SJSA1 (cell line): ENCODE results near the gene LMOD2. TPM values are rescaled to one million over a fixed set of nuclear protein-coding genes. Genes with fewer than 3 reads are reported as not detected.

Experiments used
- DNase-seq, 2 experiments: peaks; one replicate each; pipeline ENCODE4 v3.0.0-alpha.2; 2015 to 2020; ENCODE audit warnings: low spot score in 2 of 2, low read depth in 1 of 2
- H3K27ac ChIP-seq: fragments of 250-450 bp; sonication (Bioruptor Pico); 2 replicates; pipeline ENCODE4 v1.5.1; 2020; ENCODE audit warnings: mild to moderate bottlenecking, moderate library complexity
- H3K27me3 ChIP-seq: fragments of 250-450 bp; sonication (Bioruptor Pico); replicated peaks from 2 replicates; pipeline ENCODE4 v1.5.1; 2020; ENCODE audit warnings: mild to moderate bottlenecking, moderate library complexity
- H3K36me3 ChIP-seq: fragments of 250-450 bp; sonication (Bioruptor Pico); 2 replicates; pipeline ENCODE4 v1.5.1; 2020; ENCODE audit warnings: mild to moderate bottlenecking
- H3K4me1 ChIP-seq: fragments of 250-450 bp; sonication (Bioruptor Pico); replicated peaks from 2 replicates; pipeline ENCODE4 v1.6.1; 2021; ENCODE audit warnings: mild to moderate bottlenecking
- H3K4me3 ChIP-seq: fragments of 250-450 bp; sonication (Bioruptor Pico); 2 replicates; pipeline ENCODE4 v1.5.1; 2020; ENCODE audit warnings: mild to moderate bottlenecking
- H3K9me3 ChIP-seq: fragments of 250-450 bp; sonication (Bioruptor Pico); replicated peaks from 2 replicates; pipeline ENCODE4 v1.5.1; 2020; ENCODE audit warnings: mild to moderate bottlenecking
- total RNA-seq: library from RNA; depleted of rRNA; stranded (reverse); fragments of >200 nt; shearing (Covaris generic); gene quantifications from 2 replicates; pipeline ENCODE4 v1.2.3, GENCODE V29; 2014; rRNA removed

LMOD2 gene
- total RNA-seq, 1 experiment from 2014 or later, result not detected

GRCh38 chr7:123689250-123689649 is 33.6 kb downstream of the LMOD2 start:
- H3K4me3 ChIP-seq, result no peak overlapping the region

DNA sequence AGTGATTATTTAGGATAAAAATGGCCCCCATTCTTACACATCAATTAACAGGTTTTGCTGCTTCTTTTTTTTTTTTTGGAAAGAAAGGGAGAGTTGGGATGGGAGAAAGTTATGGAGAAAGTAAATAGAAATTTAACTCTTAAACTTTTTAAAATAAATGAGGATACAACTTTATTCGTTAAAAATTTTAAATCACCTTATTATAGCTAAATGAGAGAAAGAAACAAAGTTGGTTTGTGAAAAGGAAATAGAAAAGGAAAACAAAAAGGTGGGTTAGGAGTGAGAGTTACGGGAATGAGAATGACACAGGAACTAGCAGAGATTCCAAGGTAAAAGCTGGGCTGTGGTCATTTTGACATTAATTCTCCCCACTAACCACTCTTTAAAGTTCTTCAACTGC is 34.9 kb downstream of the LMOD2 start:
- H3K4me3 ChIP-seq, result no peak overlapping the region
- H3K27ac ChIP-seq, result no peak overlapping the region
- no peaks in the 10 kb centered on the region for H3K4me1 ChIP-seq
- H3K27me3 ChIP-seq, result no peaks in the 10 kb centered on the region
- no peaks in the 10 kb centered on the region for H3K9me3 ChIP-seq
- H3K36me3 ChIP-seq, result peaks cover 38% of the 10 kb centered on the region
- no peak for DNase-seq

More at GRCh38 chr7:123689250-123689649, 33.6 kb downstream of the LMOD2 start:
- Histone ChIP-seq H3K4me1 (no peaks in the 10 kb centered on the region), H3K27ac (no peak overlapping the region), H3K27me3 (no peaks in the 10 kb centered on the region), H3K9me3 (no peaks in the 10 kb centered on the region), H3K36me3 (peaks cover 38% of the 10 kb centered on the region)
- DNase-seq, result no peak

DNA sequence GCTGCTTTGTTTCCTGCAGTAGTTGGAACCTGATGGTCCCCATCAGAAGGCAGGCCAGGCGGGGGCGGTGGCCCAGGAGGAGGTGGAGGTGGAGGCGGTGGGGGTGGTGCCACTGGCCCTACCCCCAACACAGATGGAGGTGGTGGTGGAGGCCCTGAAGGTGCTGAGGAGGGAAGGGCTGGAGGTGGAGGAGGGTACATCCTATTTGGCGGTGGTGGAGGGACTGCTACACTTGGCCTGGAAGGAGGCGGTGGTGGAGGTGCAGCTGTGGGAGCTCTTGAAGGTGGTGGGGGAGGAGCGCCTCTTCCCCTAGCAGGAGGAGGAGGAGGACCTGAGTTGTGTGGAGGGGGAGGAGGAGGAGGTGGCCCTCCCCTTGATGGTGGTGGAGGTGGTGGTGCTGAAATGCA is 36.8 kb downstream of the LMOD2 start:
- no peak overlapping the region for H3K27ac ChIP-seq
- no peak for DNase-seq
- H3K27me3 ChIP-seq, result no peaks in the 10 kb centered on the region
- peaks cover 38% of the 10 kb centered on the region for H3K36me3 ChIP-seq
- H3K4me1 ChIP-seq, result no peaks in the 10 kb centered on the region
- H3K9me3 ChIP-seq, result no peaks in the 10 kb centered on the region
- no peak overlapping the region for H3K4me3 ChIP-seq

DNA sequence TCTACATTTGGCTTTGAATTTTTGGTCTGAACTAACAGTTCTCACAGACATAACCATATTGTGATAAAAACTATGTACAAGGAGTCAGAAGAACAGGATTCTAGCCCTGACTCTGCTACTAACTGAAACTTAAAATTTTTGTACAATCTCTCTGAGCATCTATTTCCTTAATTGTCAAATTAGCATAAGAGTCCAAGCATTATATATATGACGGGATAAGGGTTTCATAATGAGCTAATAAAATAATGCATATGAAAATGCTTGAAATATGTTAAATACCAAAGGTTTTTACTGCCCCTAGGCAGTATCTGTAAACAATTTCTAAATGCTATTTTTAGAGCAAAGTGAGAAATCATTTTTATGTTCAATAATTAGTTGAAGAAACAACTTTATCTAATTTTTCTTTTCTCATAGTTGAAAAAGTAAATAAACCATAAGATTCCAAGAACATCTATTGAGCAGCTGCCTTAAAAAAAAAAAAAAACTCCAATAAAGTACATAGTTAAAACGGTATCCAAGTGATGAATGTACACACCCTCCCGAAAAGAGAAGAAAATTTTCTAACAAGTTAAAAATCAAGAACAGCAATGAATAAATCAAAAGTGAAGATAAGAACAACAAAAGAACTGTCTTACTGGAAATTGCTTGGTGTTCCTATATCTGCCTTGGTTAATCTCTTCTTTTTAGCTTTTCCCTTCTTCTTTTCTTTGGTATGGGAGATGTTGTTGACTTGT is 40.4 kb downstream of the LMOD2 start:
- Histone ChIP-seq H3K36me3 (peaks cover 31% of the 10 kb centered on the region), H3K4me3 (no peak overlapping the region), H3K27ac (no peak overlapping the region), H3K9me3 (no peaks in the 10 kb centered on the region), H3K27me3 (no peaks in the 10 kb centered on the region), H3K4me1 (no peaks in the 10 kb centered on the region)
- DNase-seq, result no peak

GRCh38 chr7:123705211-123705901 is 49.7 kb downstream of the LMOD2 start:
- no peaks in the 10 kb centered on the region for H3K4me1 ChIP-seq
- no peak overlapping the region for H3K27ac ChIP-seq
- H3K9me3 ChIP-seq, result no peaks in the 10 kb centered on the region
- H3K27me3 ChIP-seq, result no peaks in the 10 kb centered on the region
- no peak for DNase-seq
- peaks cover 49% of the 10 kb centered on the region for H3K36me3 ChIP-seq
- H3K4me3 ChIP-seq, result no peak overlapping the region

DNA sequence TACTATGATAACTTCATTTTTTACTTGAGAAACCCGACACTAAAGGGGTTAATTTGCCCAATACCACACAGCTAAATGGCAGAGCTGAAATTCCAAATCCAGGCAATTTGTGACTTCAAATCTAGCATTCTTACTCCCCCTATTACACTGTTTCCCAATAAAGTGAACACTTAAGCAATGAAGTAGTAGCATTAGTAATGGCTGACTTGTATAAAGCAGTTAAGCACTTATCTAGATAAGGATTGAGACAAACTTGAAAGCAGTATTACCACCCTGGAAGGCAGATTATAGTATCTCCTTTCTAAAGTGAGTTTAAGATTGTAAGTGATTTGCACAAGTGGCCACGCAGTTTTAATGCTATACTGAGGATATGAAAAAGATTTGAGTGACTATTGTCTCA is 53.9 kb downstream of the LMOD2 start:
- peaks cover 26% of the 10 kb centered on the region for H3K4me1 ChIP-seq
- no peak for DNase-seq
- no peak overlapping the region for H3K27ac ChIP-seq
- peaks cover 35% of the 10 kb centered on the region for H3K36me3 ChIP-seq
- no peaks in the 10 kb centered on the region for H3K9me3 ChIP-seq
- no peaks in the 10 kb centered on the region for H3K27me3 ChIP-seq
- H3K4me3 ChIP-seq, result no peak overlapping the region

DNA sequence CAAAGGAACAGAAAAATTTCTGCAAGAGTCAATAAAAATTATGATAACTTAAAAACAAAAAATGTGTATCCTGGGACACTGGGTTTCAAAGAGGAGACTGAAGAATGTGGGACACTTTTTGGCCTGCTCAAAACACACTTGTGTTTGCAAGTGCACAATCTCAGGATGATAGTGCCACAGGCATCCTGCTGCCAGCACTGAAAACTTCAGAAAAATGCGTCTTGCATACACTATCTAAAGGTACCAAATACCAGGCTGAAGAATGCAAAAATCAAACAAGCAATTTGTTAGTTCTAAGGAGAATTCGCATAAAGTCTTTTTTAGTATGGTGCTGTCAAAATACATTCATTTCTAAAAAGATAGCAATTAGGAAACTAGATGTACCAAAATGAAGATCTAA is 55.0 kb downstream of the LMOD2 start:
- Histone ChIP-seq H3K9me3 (no peaks in the 10 kb centered on the region), H3K27ac (no peak overlapping the region), H3K4me3 (no peak overlapping the region), H3K4me1 (peaks cover 38% of the 10 kb centered on the region), H3K27me3 (no peaks in the 10 kb centered on the region), H3K36me3 (peaks cover 28% of the 10 kb centered on the region)
- no peak for DNase-seq

- Histone ChIP-seq H3K27ac (no peak overlapping the region), H3K36me3 (peaks cover 19% of the 10 kb centered on the region), H3K4me1 (peaks cover 42% of the 10 kb centered on the region), H3K27me3 (no peaks in the 10 kb centered on the region), H3K9me3 (no peaks in the 10 kb centered on the region), H3K4me3 (no peak overlapping the region)
- DNase-seq, result no peak
Observed at GRCh38 chr7:123711832-123712293, 56.2 kb downstream of the LMOD2 start.

DNA sequence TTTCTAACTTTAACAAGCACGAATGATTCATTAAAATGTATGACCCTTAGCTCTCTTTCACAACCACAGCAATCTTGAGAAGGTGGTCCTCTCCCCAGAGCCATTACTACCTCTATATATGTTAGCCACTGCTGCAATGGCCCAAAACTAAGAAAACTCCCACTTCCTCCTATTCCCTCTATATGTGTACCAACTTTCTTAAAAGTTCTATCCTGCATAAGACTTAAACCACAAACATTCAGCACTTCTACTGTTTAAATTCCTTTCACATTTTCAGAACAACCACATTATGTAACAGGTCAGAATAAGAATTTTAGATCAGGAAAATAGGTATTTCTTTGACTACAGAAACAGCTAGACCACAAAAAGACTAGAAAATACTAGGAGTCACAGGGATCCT is 57.0 kb downstream of the LMOD2 start:
- Histone ChIP-seq H3K4me3 (no peak overlapping the region), H3K27me3 (no peaks in the 10 kb centered on the region), H3K9me3 (no peaks in the 10 kb centered on the region), H3K27ac (peak overlapping the region; percentile 15), H3K4me1 (peaks cover 42% of the 10 kb centered on the region), H3K36me3 (peaks cover 11% of the 10 kb centered on the region)
- DNase-seq, result peak in 1 of 2 experiments; percentile 28

Other genes starting within 250 kb of the LMOD2 start
- 0.08 TPM in 1 of 2 replicates, not detected in the other for gene IQUB, start 121.3 kb upstream of the LMOD2 start, total RNA-seq
- 57.9 and 75.6 TPM in 2 replicates for gene NDUFA5, start 98.0 kb upstream of the LMOD2 start, total RNA-seq
- 1.0 and 1.4 TPM in 2 replicates for gene ASB15, start 54.0 kb upstream of the LMOD2 start, total RNA-seq
- 6.4 and 10.7 TPM in 2 replicates for gene WASL, start 93.1 kb downstream of the LMOD2 start, total RNA-seq
- not detected in 2 replicates for gene HYAL4, start 189.3 kb downstream of the LMOD2 start, total RNA-seq